Activated naive CD4-positive, alpha-beta T cell treated with anti-CD3 and anti-CD28 coated beads for 36 hours (primary cell): ENCODE results near the gene ATP10A. TPM values are rescaled to one million over a fixed set of nuclear protein-coding genes. Genes with fewer than 3 reads are reported as not detected.
"Not testable (repeated sequence)": the region's sequence is repeated elsewhere in the genome, so short reads cannot be mapped to it uniquely, and the experiment has no call there.

Experiments used
- CTCF ChIA-PET: fragments of 350-600 bp; sonication (Branson Sonifier 250); formaldehyde crosslinking; loops from one replicate; lab custom pipeline; 2021; ENCODE audit warnings: antibody characterized with exemption; lab: Charles Lee
- DNase-seq: peaks from one replicate; pipeline ENCODE4 v3.0.0-alpha.2; 2020
- H3K27ac Mint-ChIP-seq: one replicate; pipeline ENCODE4 v1.8.0; 2021; ENCODE audit warnings: mild to moderate bottlenecking, mixed read lengths
- H3K27me3 Mint-ChIP-seq: one replicate; pipeline ENCODE4 v1.8.0; 2021; ENCODE audit warnings: low read depth, mixed read lengths
- H3K36me3 Mint-ChIP-seq: one replicate; pipeline ENCODE4 v1.8.0; 2021; ENCODE audit warnings: low read depth, mixed read lengths
- H3K4me1 Mint-ChIP-seq: one replicate; pipeline ENCODE4 v1.8.0; 2021; ENCODE audit warnings: low read depth, mixed read lengths
- H3K4me3 Mint-ChIP-seq: one replicate; pipeline ENCODE4 v1.8.0; 2021; ENCODE audit warnings: mild to moderate bottlenecking, moderate library complexity, mixed read lengths
- H3K9me3 Mint-ChIP-seq: one replicate; pipeline ENCODE4 v1.8.0; 2021; ENCODE audit warnings: mixed read lengths
- intact Hi-C: fragments of 100-400 bp; cut with micrococcal nuclease; formaldehyde crosslinking; loops from one replicate; pipeline ENCODE4 v1.15.1; 2023
- total RNA-seq, 2 experiments: library from RNA; stranded (reverse); gene quantifications; one replicate each; pipeline ENCODE4 v1.2.3, GENCODE V29; 2021

Gene ATP10A
- total RNA-seq, 2 experiments from 2014 or later: 11.9 to 13.0 TPM

DNA sequence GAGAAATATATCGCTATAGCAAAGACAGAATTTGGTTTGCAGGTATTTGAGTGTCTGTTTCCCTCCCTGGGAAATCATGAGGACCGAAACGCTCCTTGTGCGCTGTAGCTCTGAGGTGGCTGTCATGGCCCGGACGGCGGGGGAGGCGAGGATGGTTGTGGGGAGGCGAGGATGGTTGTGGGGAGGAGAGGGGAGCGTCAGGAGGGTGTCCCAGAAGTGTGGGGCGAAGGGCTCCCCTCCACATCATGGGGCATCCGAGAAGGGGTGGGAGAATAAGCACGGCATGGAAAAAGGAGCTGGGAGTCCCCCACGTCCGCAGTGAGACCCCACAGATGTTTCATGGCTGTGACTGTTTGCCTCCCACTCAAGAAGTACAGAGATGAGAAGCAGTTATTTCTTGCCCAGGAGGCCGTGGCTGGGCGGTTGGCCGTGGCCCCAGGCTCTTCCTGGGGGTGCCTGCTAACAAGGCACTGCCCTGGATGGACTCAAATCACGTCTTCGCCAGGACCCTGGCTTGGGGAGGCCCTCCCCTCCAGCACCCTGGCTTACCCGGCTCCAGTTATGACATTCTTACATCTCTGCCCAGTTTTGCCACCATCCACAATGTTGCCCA, 947 bp upstream of the ATP10A start:
- peak overlapping the region; percentile 78 for H3K27ac Mint-ChIP-seq
- peaks cover 20% of the 10 kb centered on the region for H3K36me3 Mint-ChIP-seq
- CTCF ChIA-PET: no interaction called here
- H3K9me3 Mint-ChIP-seq: no peaks in the 10 kb centered on the region
- no peaks in the 10 kb centered on the region for H3K27me3 Mint-ChIP-seq
- DNase-seq: no peak
- intact Hi-C loops: loop anchor here (2.0 to 5.0 kb wide), 2 partner anchors 41 to 127 kb away; no protein-coding TSS in a partner anchor
- peaks cover 21% of the 10 kb centered on the region for H3K4me1 Mint-ChIP-seq
- peak overlapping the region; percentile 74 for H3K4me3 Mint-ChIP-seq

GRCh38 chr15:25862472-25863110, 536 bp downstream of the ATP10A start:
- DNase-seq: peak; percentile 58
- H3K4me1 Mint-ChIP-seq: peaks cover 34% of the 10 kb centered on the region
- H3K27me3 Mint-ChIP-seq: no peaks in the 10 kb centered on the region
- CTCF ChIA-PET: interaction anchor here (1.1 to 3.8 kb wide), 5 partner anchors 14 to 79 kb away, joined by 3 to 22 read pairs (median 14); no protein-coding TSS in a partner anchor
- intact Hi-C loops: loop anchor here (2.0 to 5.0 kb wide), 2 partner anchors 42 to 125 kb away; no protein-coding TSS in a partner anchor
- H3K36me3 Mint-ChIP-seq: peaks cover 27% of the 10 kb centered on the region
- peak overlapping the region; percentile 94 for H3K4me3 Mint-ChIP-seq
- peak overlapping the region; percentile 97 for H3K27ac Mint-ChIP-seq
- no peaks in the 10 kb centered on the region for H3K9me3 Mint-ChIP-seq

DNA sequence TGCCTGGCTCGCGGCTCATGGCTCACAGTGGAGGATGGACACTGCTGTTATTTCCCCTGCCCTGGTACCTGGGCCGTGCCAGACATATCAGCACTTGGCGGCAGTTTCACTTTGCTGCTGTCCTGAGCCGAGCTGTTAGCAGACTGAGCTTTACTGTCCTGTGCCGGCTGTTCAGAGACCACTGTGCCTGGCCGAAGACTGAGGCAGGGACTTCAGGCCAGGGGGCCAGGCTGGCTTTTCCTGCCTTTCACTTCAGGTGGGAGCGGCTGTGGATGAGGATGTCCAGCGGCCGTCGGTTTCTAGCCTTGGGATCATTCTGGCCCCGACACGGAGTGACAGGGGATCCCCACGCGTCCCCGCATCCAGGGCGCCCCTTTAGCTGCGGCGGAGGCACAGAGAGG, 1.1 kb downstream of the ATP10A start:
- DNase-seq: peak; percentile 41
- Mint-ChIP-seq H3K9me3 (no peaks in the 10 kb centered on the region), H3K36me3 (peaks cover 30% of the 10 kb centered on the region), H3K4me3 (peak overlapping the region; percentile 94), H3K27me3 (no peaks in the 10 kb centered on the region), H3K27ac (peak overlapping the region; percentile 97), H3K4me1 (peaks cover 39% of the 10 kb centered on the region)
- intact Hi-C loops: loop anchor here (2.0 to 5.0 kb wide), 2 partner anchors 43 to 125 kb away; no protein-coding TSS in a partner anchor
- CTCF ChIA-PET: interaction anchor here (0.9 to 3.8 kb wide), 5 partner anchors 14 to 87 kb away, joined by 4 to 22 read pairs (median 14); no protein-coding TSS in a partner anchor

DNA sequence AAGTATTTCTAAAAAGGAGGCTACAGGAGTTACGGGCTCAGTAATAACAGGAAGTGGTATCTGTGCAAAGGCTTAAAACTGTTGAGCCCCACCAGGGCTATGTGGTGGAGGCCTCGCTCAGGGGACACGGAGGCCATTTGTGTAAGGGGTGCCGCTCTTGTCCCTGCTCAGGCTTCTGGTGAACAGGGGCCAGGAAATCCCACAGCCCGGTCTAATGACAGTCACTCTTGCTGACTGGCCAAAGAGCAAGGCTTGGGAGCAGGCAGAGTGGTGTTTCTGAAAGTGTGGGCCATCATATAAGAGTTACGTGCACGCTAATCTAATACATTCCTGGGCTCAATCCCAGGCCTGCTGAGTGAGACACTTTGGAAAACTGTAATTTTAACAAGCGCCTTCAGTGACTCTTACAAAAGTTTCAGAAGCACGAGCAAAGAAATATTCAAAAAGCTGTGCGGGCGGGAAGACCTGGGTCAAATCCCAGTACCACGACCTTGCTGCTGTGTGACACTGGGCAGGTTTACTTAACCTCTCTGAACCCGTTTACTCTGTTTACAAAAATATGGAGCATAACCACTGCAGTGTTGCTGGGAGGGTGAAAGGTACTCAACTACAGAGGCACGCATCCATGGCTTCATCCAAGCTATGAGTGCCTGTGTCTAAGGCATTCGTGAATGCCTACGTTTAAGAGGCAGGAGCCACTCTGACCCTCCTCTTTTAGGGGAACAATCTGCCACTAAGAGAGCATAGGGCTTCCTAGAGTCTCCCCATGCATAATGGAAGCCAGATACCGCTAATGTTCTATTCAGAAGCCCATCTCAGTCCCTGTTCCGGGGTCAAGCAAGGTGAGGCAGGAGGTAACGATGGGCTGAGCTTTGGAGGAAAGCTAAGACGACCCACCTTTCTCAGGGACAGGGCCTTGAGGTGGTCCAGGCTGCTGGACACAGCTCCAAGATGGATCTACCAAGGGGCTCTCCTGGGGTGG, 2.0 kb downstream of the ATP10A start:
- CTCF ChIA-PET: interaction anchor here (0.9 to 3.8 kb wide), 6 partner anchors 13 to 86 kb away, joined by 3 to 22 read pairs (median 12); no protein-coding TSS in a partner anchor

GRCh38 chr15:25859838-25860645, 3.1 kb downstream of the ATP10A start:
- peak overlapping the region; percentile 94 for H3K4me3 Mint-ChIP-seq
- CTCF ChIA-PET: interaction anchor here (0.6 to 3.8 kb wide), 7 partner anchors 9 to 389 kb away, joined by 3 to 22 read pairs (median 5); no protein-coding TSS in a partner anchor
- DNase-seq: peak; percentile 77
- H3K4me1 Mint-ChIP-seq: peaks cover 59% of the 10 kb centered on the region
- H3K36me3 Mint-ChIP-seq: peaks cover 48% of the 10 kb centered on the region
- H3K27ac Mint-ChIP-seq: peak overlapping the region; percentile 97
- peaks cover 8% of the 10 kb centered on the region for H3K9me3 Mint-ChIP-seq
- H3K27me3 Mint-ChIP-seq: no peaks in the 10 kb centered on the region
- intact Hi-C loops: loop anchor here (1.0 to 5.0 kb wide), 5 partner anchors 10 to 123 kb away; no protein-coding TSS in a partner anchor

More for the DNA sequence above, 2.0 kb downstream of the ATP10A start:
- intact Hi-C loops: loop anchor here (1.0 to 5.0 kb wide), 3 partner anchors 29 to 124 kb away; no protein-coding TSS in a partner anchor
- DNase-seq: peak; percentile 44
- H3K4me3 Mint-ChIP-seq: peak overlapping the region; percentile 94
- peak overlapping the region; percentile 97 for H3K27ac Mint-ChIP-seq
- H3K9me3 Mint-ChIP-seq: peaks cover 3% of the 10 kb centered on the region
- peaks cover 39% of the 10 kb centered on the region for H3K36me3 Mint-ChIP-seq
- peaks cover 48% of the 10 kb centered on the region for H3K4me1 Mint-ChIP-seq
- no peaks in the 10 kb centered on the region for H3K27me3 Mint-ChIP-seq

- peak overlapping the region; percentile 97 for H3K27ac Mint-ChIP-seq
- H3K36me3 Mint-ChIP-seq: peaks cover 54% of the 10 kb centered on the region
- H3K27me3 Mint-ChIP-seq: no peaks in the 10 kb centered on the region
- peaks cover 68% of the 10 kb centered on the region for H3K4me1 Mint-ChIP-seq
- intact Hi-C loops: loop anchor here (1.0 kb wide), 3 partner anchors 9 to 69 kb away; no protein-coding TSS in a partner anchor
- H3K4me3 Mint-ChIP-seq: peak overlapping the region; percentile 94
- no peak for DNase-seq
- CTCF ChIA-PET: interaction anchor here (0.6 to 3.8 kb wide), 6 partner anchors 8 to 390 kb away, joined by 3 to 22 read pairs (median 4); no protein-coding TSS in a partner anchor
- peaks cover 8% of the 10 kb centered on the region for H3K9me3 Mint-ChIP-seq
These were observed 4.0 kb downstream of the ATP10A start for GRCh38 chr15:25858952-25859760.

GRCh38 chr15:25856059-25856458, 7.1 kb downstream of the ATP10A start:
- H3K27me3 Mint-ChIP-seq, intact Hi-C loops, H3K9me3 Mint-ChIP-seq: not testable (repeated sequence)
- Mint-ChIP-seq H3K27ac (peak overlapping the region; percentile 86), H3K4me3 (peak overlapping the region; percentile 11), H3K36me3 (peaks cover 53% of the 10 kb centered on the region), H3K4me1 (peaks cover 92% of the 10 kb centered on the region)
- CTCF ChIA-PET: interaction anchor here (1.2 to 2.1 kb wide), 2 partner anchors 73 to 78 kb away, joined by 7 to 9 read pairs; no protein-coding TSS in a partner anchor
- peak; percentile 80 for DNase-seq

DNA sequence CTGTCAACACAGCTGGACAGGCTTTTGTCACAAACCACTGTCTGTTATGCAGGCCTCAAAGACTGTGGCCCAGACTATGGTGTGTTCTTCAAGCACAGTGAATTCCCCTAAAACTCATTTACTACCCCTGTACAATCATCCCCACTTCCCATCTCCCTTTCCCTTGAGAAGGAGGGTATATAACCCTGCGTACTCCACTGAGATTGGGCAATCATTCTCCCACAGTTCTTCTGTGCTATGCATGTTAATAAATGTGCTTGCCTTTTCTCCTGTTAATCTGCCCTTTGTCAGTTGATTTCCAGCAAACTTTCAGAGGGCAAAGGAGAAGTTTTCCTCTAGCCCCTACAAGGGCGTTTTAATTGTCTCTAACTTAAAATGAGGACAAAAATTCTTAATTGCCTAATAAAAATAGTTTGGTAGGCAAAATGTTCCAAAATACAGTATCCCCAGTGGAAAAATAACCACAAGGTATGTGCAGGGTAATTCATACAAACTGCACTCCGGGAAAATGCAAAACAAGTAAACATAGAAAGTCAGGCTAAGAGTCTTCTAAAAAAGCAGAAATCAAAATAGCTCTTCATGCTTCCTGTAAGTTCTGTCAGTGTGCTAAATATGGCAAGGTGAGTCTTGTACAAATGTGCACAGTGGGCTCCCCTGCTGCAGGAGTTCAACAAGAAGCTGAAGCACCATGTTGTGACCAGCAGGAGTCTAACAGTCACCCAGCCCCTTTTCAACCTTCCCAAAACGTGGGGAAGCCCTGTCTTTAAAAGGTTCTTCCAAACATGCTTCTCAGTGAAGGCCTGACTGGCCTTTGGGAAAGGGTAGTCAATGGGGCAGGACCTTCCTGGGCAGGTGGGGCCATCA, 10.2 kb downstream of the ATP10A start:
- Mint-ChIP-seq H3K27ac (peak overlapping the region; percentile 81), H3K27me3 (no peaks in the 10 kb centered on the region), H3K4me1 (peaks cover 89% of the 10 kb centered on the region), H3K4me3 (peak overlapping the region; percentile 4), H3K36me3 (peaks cover 36% of the 10 kb centered on the region), H3K9me3 (peaks cover 8% of the 10 kb centered on the region)
- intact Hi-C loops: no loop called here
- CTCF ChIA-PET: no interaction called here
- peak; percentile 43 for DNase-seq

DNA sequence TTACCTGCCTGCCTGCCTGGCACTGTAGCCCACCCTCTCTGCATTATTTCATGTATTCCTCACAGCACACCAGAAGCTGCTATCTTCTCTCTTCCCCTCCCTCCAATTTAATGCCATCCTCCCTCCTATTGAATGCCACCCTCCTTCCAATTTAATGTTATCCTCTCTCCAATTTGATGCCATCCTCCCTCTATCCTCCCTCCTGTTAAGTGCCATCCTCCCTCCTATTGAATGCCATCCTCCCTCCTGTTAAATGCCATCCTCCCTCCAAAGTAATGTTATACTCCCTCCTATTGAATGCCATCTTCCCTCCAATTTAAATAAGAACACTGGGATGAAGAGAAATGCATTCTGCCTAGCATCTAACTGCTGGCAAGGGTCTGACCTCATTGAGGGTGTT, 11.1 kb downstream of the ATP10A start:
- DNase-seq: no peak
- Mint-ChIP-seq H3K27ac (peak overlapping the region; percentile 81), H3K4me1 (peaks cover 87% of the 10 kb centered on the region), H3K36me3 (peaks cover 30% of the 10 kb centered on the region), H3K9me3 (peaks cover 8% of the 10 kb centered on the region), H3K4me3 (no peak overlapping the region), H3K27me3 (no peaks in the 10 kb centered on the region)
- CTCF ChIA-PET: interaction anchor here (1.1 kb wide), 1 partner anchor 8 kb away, joined by 5 read pairs; no protein-coding TSS in a partner anchor
- intact Hi-C loops: no loop called here
